ENCODE measurements around the gene ARSH. TPM values are rescaled to one million over a fixed set of nuclear protein-coding genes. Genes with fewer than 3 reads are reported as not detected.
A peak's percentile ranks its signal among the peaks of the same experiment; 100 is the strongest.

The ARSH gene
- total and polyA plus RNA-seq, 9 of the 15 experiments (the other 6 are each of a cell fraction or from before 2014, with no cell fraction given), result not detected

DNA sequence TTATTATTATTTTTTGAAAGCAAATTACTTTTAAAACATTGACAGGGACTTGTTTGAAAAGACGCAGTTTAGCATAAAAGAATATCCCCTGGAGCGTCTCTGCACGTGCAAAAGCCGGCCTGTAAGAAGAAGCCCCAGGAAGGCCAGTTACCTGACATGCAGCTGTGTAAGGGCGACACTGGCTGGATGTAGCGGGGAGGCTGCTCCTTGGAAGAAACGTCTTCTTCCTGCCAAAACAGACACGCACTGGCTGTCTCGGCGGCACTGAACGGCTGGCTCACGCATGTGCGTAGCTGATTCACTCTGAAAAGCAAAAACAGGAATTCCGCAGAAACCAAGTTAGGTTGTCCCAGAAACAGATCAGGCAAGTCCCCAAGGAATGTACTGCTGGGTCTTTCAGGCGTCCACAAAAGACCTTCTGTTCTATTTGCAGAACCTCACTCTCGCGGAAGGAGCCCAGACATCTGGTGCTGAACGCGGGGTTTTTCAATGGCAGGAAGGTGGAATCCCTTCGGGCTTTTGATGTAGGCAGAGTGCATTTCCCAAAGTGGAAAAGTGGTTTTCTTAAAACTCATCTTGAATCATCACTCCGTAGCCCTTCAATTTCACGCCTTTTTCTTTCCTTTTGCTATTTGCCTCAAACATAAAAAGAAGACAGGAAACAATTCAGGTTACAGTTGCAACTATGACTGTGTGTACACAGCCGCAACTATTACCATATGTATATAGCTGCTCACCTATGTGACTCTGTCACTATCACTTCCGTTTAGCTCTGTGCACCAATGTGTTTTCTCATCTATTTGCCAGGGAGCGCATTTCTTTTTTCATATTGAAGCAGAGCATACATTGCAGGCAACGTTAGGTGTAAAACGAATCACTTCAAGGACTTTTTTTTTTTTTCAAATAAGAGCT lies 38.1 kb upstream of the ARSH start (continued):
- TF ChIP-seq, protein P1, sequence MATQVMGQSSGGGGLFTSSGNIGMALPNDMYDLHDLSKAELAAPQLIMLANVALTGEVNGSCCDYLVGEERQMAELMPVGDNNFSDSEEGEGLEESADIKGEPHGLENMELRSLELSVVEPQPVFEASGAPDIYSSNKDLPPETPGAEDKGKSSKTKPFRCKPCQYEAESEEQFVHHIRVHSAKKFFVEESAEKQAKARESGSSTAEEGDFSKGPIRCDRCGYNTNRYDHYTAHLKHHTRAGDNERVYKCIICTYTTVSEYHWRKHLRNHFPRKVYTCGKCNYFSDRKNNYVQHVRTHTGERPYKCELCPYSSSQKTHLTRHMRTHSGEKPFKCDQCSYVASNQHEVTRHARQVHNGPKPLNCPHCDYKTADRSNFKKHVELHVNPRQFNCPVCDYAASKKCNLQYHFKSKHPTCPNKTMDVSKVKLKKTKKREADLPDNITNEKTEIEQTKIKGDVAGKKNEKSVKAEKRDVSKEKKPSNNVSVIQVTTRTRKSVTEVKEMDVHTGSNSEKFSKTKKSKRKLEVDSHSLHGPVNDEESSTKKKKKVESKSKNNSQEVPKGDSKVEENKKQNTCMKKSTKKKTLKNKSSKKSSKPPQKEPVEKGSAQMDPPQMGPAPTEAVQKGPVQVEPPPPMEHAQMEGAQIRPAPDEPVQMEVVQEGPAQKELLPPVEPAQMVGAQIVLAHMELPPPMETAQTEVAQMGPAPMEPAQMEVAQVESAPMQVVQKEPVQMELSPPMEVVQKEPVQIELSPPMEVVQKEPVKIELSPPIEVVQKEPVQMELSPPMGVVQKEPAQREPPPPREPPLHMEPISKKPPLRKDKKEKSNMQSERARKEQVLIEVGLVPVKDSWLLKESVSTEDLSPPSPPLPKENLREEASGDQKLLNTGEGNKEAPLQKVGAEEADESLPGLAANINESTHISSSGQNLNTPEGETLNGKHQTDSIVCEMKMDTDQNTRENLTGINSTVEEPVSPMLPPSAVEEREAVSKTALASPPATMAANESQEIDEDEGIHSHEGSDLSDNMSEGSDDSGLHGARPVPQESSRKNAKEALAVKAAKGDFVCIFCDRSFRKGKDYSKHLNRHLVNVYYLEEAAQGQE (IDR thresholded peaks at IDR 0.05; ENCODE audit: borderline replicate concordance), result peak; percentile 44; the same call in 1 of the 2 replicates
- TF ChIP-seq, protein P1 (CRISPR knock-in tag; IDR thresholded peaks at IDR 0.05; ENCODE audit: low read depth), result no peak
- TF ChIP-seq RAD21 (CRISPR knock-in tag; conservative IDR thresholded peaks at IDR 0.05 in 1 of 2, IDR thresholded peaks at IDR 0.05 in 1 of 2) (peak; percentile 23 to 56; a peak in 2 of 4 replicates), ZNF24 (IDR thresholded peaks at IDR 0.05) (no peak), ELF2 (CRISPR knock-in tag; IDR thresholded peaks at IDR 0.05) (no peak), TARDBP (IDR thresholded peaks at IDR 0.05) (no peak), RBM17 (IDR thresholded peaks at IDR 0.05; ENCODE audit: borderline replicate concordance, low read depth, low read length) (no peak), NCOR1 (IDR thresholded peaks at IDR 0.05) (no peak), ZNF408 (CRISPR knock-in tag; IDR thresholded peaks at IDR 0.05; ENCODE audit: low read depth) (no peak), RBM25 (IDR thresholded peaks at IDR 0.05; ENCODE audit: low read depth, low read length, severe bottlenecking) (no peak), ZNF785 (CRISPR knock-in tag; IDR thresholded peaks at IDR 0.05) (no peak), BHLHE40 (IDR thresholded peaks at IDR 0.05; ENCODE audit: low read length) (0 out of 2 replicates have a peak, but pooled peaks have one; percentile 66), SP1 (CRISPR knock-in tag; IDR thresholded peaks at IDR 0.05) (no peak), KAT7 (CRISPR knock-in tag; IDR thresholded peaks at IDR 0.05; ENCODE audit: borderline replicate concordance) (no peak), TAF9B (IDR thresholded peaks at IDR 0.05; ENCODE audit: partially characterized antibody) (no peak), MEF2A (IDR thresholded peaks at IDR 0.05; ENCODE audit: control insufficient read depth, low read depth, low read length) (no peak), TGIF2 (CRISPR knock-in tag; IDR thresholded peaks at IDR 0.05) (no peak), BDP1 (IDR thresholded peaks at IDR 0.05; ENCODE audit: insufficient read depth, insufficient read length) (no peak), TEAD2 (tag; IDR thresholded peaks at IDR 0.05) (no peak), NRF1 (conservative IDR thresholded peaks at IDR 0.05 in 1 of 2, IDR thresholded peaks at IDR 0.05 in 1 of 2) (peak; percentile 79 to 85), ZNF695 (CRISPR knock-in tag; IDR thresholded peaks at IDR 0.05) (no peak), FOXA3 (CRISPR knock-in tag; conservative IDR thresholded peaks at IDR 0.05 in 1 of 2, IDR thresholded peaks at IDR 0.05 in 1 of 2) (0 out of 4 replicates have a peak, but pooled peaks of 1 of the 2 experiments have one; percentile 15)

Data from K562 (cell line).